GM10248 (cell line): ENCODE measurements around the gene AMELY.
"Not testable (repeated sequence)": the region's sequence is repeated elsewhere in the genome, so short reads cannot be mapped to it uniquely, and the experiment has no call there.

ENCODE experiments used
- CTCF ChIA-PET: fragments of 300-600 bp; sonication (Branson Sonifier 250); formaldehyde crosslinking; extraction: SDS; loops from one replicate; lab custom pipeline; 2021; ENCODE audit warnings: antibody characterized with exemption; lab: Yijun Ruan, JAX
- POLR2A ChIA-PET: fragments of 350-650 bp; sonication (Branson Sonifier 250); formaldehyde crosslinking; extraction: SDS; loops from one replicate; lab custom pipeline; 2020; ENCODE audit warnings: antibody characterized with exemption; lab: Yijun Ruan, JAX
- DNase-seq: peaks from one replicate; pipeline ENCODE4 v3.0.0; 2012; ENCODE audit errors: extremely low spot score
- TF ChIP-seq, protein P1 (sequence below): IDR thresholded peaks from 2 replicates; pipeline ENCODE4 v1.5.1; 2012; ENCODE audit warnings: mild to moderate bottlenecking, low read depth; ENCODE audit errors: extremely low read depth, missing control alignments, control extremely low read depth

The AMELY gene

DNA sequence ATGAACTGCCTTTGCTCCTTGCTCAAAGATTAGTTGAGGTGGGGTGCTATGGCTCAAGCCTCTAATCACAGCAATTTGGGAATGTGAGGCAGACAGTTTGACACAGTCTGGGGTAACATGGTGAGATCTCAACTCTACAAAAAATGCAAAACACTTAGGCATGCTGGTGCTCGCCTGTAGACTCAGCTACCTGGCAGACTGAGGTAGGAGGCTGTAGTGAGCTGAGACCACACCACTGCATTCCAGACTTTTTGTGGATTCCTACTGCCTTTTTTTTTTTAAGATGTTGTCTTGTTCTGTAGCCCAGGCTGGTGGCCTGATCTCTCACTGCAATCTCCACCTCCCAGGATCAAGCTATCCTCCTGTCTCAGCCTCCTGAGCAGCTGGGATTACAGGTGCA lies 4.0 kb downstream of the AMELY start:
- no peak for DNase-seq
- TF ChIP-seq, protein P1, sequence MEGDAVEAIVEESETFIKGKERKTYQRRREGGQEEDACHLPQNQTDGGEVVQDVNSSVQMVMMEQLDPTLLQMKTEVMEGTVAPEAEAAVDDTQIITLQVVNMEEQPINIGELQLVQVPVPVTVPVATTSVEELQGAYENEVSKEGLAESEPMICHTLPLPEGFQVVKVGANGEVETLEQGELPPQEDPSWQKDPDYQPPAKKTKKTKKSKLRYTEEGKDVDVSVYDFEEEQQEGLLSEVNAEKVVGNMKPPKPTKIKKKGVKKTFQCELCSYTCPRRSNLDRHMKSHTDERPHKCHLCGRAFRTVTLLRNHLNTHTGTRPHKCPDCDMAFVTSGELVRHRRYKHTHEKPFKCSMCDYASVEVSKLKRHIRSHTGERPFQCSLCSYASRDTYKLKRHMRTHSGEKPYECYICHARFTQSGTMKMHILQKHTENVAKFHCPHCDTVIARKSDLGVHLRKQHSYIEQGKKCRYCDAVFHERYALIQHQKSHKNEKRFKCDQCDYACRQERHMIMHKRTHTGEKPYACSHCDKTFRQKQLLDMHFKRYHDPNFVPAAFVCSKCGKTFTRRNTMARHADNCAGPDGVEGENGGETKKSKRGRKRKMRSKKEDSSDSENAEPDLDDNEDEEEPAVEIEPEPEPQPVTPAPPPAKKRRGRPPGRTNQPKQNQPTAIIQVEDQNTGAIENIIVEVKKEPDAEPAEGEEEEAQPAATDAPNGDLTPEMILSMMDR = no peak
- ChIA-PET POLR2A (no interaction called here), CTCF (no interaction called here)

GRCh38 chrY:6902116-6902515 lies 9.4 kb downstream of the AMELY start:
- POLR2A ChIA-PET, CTCF ChIA-PET, DNase-seq: not testable (repeated sequence)

DNA sequence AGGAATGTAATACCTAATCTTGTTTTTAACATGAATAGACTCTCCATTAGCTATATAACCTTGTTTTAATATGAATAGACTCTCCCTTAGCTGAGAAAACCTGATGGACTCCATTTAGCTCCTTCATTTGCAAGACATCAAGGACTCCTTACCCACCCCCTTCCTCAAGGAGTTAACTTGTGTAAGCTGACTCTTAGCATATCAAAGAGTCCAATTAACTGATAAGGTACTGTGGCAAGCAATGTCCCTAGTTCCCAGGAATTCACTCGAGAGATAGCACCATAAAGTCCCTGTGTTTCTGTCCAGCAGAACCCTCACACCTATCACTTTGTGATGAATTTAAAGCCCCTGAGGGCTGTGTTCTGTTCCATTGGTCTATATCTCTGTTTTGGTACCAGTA lies 16.3 kb downstream of the AMELY start:
- TF ChIP-seq, protein P1 = no peak
- ChIA-PET POLR2A (no interaction called here), CTCF (no interaction called here)
- no peak for DNase-seq

DNA sequence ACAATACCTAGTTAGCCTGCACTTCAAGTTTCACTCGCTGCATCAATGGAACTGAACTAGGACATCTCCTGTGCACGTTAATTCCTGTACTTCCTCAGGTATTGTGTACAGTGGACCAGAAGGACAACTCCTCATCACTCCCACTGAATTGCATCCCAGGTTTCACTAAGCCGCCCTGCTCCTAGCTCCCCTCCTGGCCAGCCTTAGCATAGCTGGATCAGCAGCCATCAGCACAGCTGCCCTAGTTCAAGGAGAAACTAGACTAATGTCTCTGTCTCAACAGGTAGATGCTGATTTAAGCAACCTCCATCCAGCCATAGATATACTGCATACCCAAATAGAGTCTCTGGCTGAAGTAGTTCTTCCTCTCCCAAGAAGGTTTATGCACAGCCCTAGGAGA lies 17.1 kb downstream of the AMELY start:
- ChIA-PET POLR2A (no interaction called here), CTCF (no interaction called here)
- no peak for DNase-seq
- TF ChIP-seq, protein P1 = no peak

GRCh38 chrY:6849384-6849783 lies 62.2 kb downstream of the AMELY start:
- TF ChIP-seq, protein P1 = no peak
- CTCF ChIA-PET = no interaction called here
- POLR2A ChIA-PET = no interaction called here
- DNase-seq = no peak

DNA sequence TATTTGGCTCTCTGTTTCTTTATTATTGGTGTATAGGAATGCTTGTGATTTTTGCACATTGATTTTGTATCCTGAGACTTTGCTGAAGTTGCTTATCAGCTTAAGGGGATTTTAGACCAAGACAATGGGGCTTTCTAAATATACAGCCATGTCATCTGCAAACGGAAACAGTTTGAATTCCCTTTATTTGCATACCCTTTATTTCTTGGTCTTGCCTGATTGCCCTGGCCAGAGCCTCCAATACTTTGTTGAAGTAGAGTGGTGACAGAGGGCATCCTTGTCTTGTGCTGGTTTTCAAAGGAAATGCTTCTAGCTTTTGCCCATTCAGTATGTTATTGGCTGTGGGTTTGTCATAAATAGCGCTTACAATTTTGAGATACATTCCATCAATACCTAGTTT lies 68.9 kb downstream of the AMELY start:
- DNase-seq, CTCF ChIA-PET, POLR2A ChIA-PET: not testable (repeated sequence)
